Measurements from ENCODE around the gene LDB3. TPM values are rescaled to one million over a fixed set of nuclear protein-coding genes. Genes with fewer than 3 reads are reported as not detected.
A peak's percentile ranks its signal among the peaks of the same experiment; 100 is the strongest.

LDB3 gene
- total and polyA plus RNA-seq, 9 of the 15 experiments (the other 6 are each of a cell fraction or from before 2014, with no cell fraction given), result 0.03 TPM; not detected in 8

DNA sequence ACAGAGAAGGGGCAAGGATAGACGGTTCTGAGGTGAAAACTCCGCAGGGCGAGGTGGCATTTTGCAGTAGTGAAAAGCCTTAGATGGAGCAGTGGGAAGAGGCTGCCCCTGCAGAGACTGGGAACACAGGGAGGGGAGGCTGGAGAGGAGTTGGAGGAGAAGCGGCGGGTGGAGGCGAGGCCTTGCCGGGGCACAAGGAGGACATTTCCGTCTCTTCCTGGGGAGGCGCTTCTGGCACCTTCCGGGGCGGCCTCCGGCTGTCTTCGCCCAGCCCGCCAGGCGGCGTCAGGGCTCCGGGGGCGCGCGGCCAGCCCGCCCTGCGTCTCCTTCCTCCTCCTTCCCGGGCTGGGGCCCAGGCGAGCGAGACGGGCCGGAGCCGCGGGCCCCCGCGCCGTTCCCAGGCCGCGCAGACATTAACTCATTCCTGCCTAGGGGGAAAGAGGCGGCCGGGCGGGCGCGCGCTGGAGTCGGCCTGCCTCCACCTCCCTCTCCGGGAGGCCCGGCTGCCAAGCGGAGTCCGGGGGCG is 42.7 kb downstream of the LDB3 start (continued):
- TF ChIP-seq, protein P1, sequence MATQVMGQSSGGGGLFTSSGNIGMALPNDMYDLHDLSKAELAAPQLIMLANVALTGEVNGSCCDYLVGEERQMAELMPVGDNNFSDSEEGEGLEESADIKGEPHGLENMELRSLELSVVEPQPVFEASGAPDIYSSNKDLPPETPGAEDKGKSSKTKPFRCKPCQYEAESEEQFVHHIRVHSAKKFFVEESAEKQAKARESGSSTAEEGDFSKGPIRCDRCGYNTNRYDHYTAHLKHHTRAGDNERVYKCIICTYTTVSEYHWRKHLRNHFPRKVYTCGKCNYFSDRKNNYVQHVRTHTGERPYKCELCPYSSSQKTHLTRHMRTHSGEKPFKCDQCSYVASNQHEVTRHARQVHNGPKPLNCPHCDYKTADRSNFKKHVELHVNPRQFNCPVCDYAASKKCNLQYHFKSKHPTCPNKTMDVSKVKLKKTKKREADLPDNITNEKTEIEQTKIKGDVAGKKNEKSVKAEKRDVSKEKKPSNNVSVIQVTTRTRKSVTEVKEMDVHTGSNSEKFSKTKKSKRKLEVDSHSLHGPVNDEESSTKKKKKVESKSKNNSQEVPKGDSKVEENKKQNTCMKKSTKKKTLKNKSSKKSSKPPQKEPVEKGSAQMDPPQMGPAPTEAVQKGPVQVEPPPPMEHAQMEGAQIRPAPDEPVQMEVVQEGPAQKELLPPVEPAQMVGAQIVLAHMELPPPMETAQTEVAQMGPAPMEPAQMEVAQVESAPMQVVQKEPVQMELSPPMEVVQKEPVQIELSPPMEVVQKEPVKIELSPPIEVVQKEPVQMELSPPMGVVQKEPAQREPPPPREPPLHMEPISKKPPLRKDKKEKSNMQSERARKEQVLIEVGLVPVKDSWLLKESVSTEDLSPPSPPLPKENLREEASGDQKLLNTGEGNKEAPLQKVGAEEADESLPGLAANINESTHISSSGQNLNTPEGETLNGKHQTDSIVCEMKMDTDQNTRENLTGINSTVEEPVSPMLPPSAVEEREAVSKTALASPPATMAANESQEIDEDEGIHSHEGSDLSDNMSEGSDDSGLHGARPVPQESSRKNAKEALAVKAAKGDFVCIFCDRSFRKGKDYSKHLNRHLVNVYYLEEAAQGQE (IDR thresholded peaks at IDR 0.05; ENCODE audit: borderline replicate concordance), result peak; percentile 84
- TF ChIP-seq, protein P1 (CRISPR knock-in tag; IDR thresholded peaks at IDR 0.05; ENCODE audit: low read depth), result no peak
- TF ChIP-seq PCBP1 (IDR thresholded peaks at IDR 0.05; ENCODE audit: low read depth, low read length, poor library complexity, severe bottlenecking) (no peak), ZBTB49 (CRISPR knock-in tag; IDR thresholded peaks at IDR 0.05; ENCODE audit: borderline replicate concordance) (no peak), SMAD3 (CRISPR knock-in tag; conservative IDR thresholded peaks at IDR 0.05) (no peak), ZNF175 (CRISPR knock-in tag; IDR thresholded peaks at IDR 0.05; ENCODE audit: low read depth) (no peak), ZNF592 (IDR thresholded peaks at IDR 0.05) (peak; percentile 64), ESRRB (CRISPR knock-in tag; IDR thresholded peaks at IDR 0.05; ENCODE audit: borderline replicate concordance) (no peak), RBM17 (IDR thresholded peaks at IDR 0.05; ENCODE audit: borderline replicate concordance, low read depth, low read length) (no peak)
